Mucosa of descending colon (tissue), 3 donors: Measurements from ENCODE around the gene TCP11L2. TPM values are rescaled to one million over a fixed set of nuclear protein-coding genes. Genes with fewer than 3 reads are reported as not detected.

Experiments
- ATAC-seq: fragments of 200-7000 bp; cut with Tn5 transposase; one replicate; pipeline ENCODE4 v1.9.1; 2020; ENCODE audit warnings: mild to moderate bottlenecking, moderate library complexity
- DNase-seq, 3 donors: peaks; one replicate each; pipeline ENCODE4 v3.0.0-alpha.2; 2020
- H3K36me3 ChIP-seq: fragments of 200-600 bp; one replicate; pipeline ENCODE4 v1.8.0; 2021; ENCODE audit warnings: low read depth, mild to moderate bottlenecking
- H3K4me1 ChIP-seq: fragments of 200-600 bp; one replicate; pipeline ENCODE4 v1.8.0; 2021; ENCODE audit warnings: low read depth, mild to moderate bottlenecking
- H3K4me3 ChIP-seq: fragments of 200-600 bp; one replicate; pipeline ENCODE4 v1.8.0; 2021; ENCODE audit warnings: mild to moderate bottlenecking
- H3K9me3 ChIP-seq: fragments of 200-600 bp; one replicate; pipeline ENCODE4 v1.8.0; 2021; ENCODE audit warnings: mild to moderate bottlenecking
- intact Hi-C, 2 donors: fragments of 100-400 bp; cut with DNase I in 1 of 2; cut with micrococcal nuclease in 1 of 2; formaldehyde crosslinking; loops; one replicate each; pipeline versions ENCODE4 v1.11.0 to v1.11.1; 2022; cut with DNase I, micrococcal nuclease
- total RNA-seq, 3 donors: library from RNA; stranded (reverse); fragmentation: NEBNext Ultra II Directional in 2 of 3; extraction: Animal tissue kit (Norgen Biotek cat#: 25700) in 2 of 3; gene quantifications; one replicate each; pipeline versions ENCODE4 v1.2.1 to v1.2.4, GENCODE V29; 2021 to 2023
- TF ChIP-seq, protein P1 (sequence below): fragments of 200-600 bp; IDR thresholded peaks from one replicate; pipeline ENCODE4 v1.8.0; 2022; ENCODE audit warnings: antibody characterized with exemption, mild to moderate bottlenecking
- donor health status: DM: no; HTN: no; CAD: no; lungs with moderate emphysema.
- donor health status: DM: no; HTN: no; CAD: no.
- donor health status: DM: no; HTN: yes; CAD: no.

Gene TCP11L2
- total RNA-seq, 3 donors from 2014 or later: 32.1 to 54.5 (median 44.8) TPM

DNA sequence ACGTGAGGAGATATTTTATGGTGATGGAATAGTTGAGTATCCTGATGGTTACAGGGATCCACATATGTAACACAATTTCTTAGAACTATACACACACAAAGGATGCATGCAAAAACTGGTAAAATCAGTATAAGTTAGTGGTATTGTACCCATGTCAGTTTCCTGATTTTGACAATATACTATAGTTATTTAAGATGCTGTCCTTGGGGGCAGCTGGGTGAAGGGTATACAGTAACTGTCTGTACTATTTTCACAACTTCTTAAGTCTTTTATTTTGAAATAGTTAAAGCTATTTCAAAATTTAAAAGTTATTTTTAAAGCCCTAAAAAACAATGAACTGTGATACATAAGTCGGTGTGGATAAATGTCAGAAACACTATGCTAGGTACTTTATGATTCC lies 30.5 kb downstream of the TCP11L2 start:
- TF ChIP-seq, protein P1, sequence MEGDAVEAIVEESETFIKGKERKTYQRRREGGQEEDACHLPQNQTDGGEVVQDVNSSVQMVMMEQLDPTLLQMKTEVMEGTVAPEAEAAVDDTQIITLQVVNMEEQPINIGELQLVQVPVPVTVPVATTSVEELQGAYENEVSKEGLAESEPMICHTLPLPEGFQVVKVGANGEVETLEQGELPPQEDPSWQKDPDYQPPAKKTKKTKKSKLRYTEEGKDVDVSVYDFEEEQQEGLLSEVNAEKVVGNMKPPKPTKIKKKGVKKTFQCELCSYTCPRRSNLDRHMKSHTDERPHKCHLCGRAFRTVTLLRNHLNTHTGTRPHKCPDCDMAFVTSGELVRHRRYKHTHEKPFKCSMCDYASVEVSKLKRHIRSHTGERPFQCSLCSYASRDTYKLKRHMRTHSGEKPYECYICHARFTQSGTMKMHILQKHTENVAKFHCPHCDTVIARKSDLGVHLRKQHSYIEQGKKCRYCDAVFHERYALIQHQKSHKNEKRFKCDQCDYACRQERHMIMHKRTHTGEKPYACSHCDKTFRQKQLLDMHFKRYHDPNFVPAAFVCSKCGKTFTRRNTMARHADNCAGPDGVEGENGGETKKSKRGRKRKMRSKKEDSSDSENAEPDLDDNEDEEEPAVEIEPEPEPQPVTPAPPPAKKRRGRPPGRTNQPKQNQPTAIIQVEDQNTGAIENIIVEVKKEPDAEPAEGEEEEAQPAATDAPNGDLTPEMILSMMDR: no peak
- Histone ChIP-seq H3K4me1 (no peaks in the 10 kb centered on the region), H3K36me3 (no peaks in the 10 kb centered on the region), H3K9me3 (no peaks in the 10 kb centered on the region), H3K4me3 (no peak overlapping the region)
- intact Hi-C loops: no loop called here
- ATAC-seq: no peak
- no peak for DNase-seq

DNA sequence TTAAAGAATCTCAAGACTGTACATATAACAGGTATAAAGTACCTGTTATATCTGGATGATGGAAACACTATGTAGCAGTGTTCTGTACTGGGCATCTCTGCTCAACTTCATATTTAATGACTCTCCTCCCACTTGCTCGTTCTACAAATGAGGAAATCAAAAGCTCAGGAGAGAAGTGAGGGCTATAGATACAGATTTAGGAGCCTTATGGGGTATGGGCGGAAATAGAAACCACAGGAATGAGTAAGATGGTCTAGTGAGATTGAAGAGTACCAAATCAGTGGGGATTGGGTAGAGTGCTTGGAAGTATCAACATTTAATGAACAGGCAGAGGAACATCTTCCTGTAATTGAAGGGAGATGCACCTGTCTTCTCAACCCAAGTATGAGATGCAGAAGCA lies 31.2 kb downstream of the TCP11L2 start:
- H3K36me3 ChIP-seq: no peaks in the 10 kb centered on the region
- ATAC-seq (no peak), DNase-seq (no peak)
- no peak overlapping the region for H3K4me3 ChIP-seq
- no peaks in the 10 kb centered on the region for H3K9me3 ChIP-seq
- H3K4me1 ChIP-seq: no peaks in the 10 kb centered on the region
- TF ChIP-seq, protein P1: no peak
- intact Hi-C loops: no loop called here

- ATAC-seq (no peak), DNase-seq (no peak)
- TF ChIP-seq, protein P1: no peak
- no peaks in the 10 kb centered on the region for H3K36me3 ChIP-seq
- no peaks in the 10 kb centered on the region for H3K9me3 ChIP-seq
- peaks cover 15% of the 10 kb centered on the region for H3K4me1 ChIP-seq
- no peak overlapping the region for H3K4me3 ChIP-seq
- intact Hi-C loops: no loop called here
Observed at GRCh38 chr12:106341086-106341877, 38.7 kb downstream of the TCP11L2 start.

GRCh38 chr12:106342397-106343213 lies 40.1 kb downstream of the TCP11L2 start:
- ATAC-seq (peak; percentile 86), DNase-seq (peak; percentile 53 to 70 (median 66))
- H3K4me1 ChIP-seq: peaks cover 15% of the 10 kb centered on the region
- H3K4me3 ChIP-seq: no peak overlapping the region
- TF ChIP-seq, protein P1: no peak
- no peaks in the 10 kb centered on the region for H3K36me3 ChIP-seq
- intact Hi-C loops: no loop called here
- no peaks in the 10 kb centered on the region for H3K9me3 ChIP-seq

- intact Hi-C loops: no loop called here
- Histone ChIP-seq H3K9me3 (no peaks in the 10 kb centered on the region), H3K4me1 (peaks cover 15% of the 10 kb centered on the region), H3K4me3 (no peak overlapping the region), H3K36me3 (no peaks in the 10 kb centered on the region)
- ATAC-seq: peak; percentile 41
- TF ChIP-seq, protein P1: no peak
- DNase-seq: no peak
Observed at GRCh38 chr12:106343214-106343528, 40.6 kb downstream of the TCP11L2 start.
